A549 treated with AZD2906 at 1 μM for 4 hours (cell line): ENCODE measurements around the gene HGF. TPM values are rescaled to one million over a fixed set of nuclear protein-coding genes. Genes with fewer than 3 reads are reported as not detected.

Experiments used
- total RNA-seq: library from RNA; stranded (reverse); fragments of 200-300 nt; extraction: Qiagen RNA extraction; gene quantifications from 5 replicates; pipeline ENCODE4 v1.2.3, GENCODE V29; 2022

HGF gene
- 0.03 to 0.15 TPM (median 0.06 TPM) in 5 replicates for total RNA-seq

DNA sequence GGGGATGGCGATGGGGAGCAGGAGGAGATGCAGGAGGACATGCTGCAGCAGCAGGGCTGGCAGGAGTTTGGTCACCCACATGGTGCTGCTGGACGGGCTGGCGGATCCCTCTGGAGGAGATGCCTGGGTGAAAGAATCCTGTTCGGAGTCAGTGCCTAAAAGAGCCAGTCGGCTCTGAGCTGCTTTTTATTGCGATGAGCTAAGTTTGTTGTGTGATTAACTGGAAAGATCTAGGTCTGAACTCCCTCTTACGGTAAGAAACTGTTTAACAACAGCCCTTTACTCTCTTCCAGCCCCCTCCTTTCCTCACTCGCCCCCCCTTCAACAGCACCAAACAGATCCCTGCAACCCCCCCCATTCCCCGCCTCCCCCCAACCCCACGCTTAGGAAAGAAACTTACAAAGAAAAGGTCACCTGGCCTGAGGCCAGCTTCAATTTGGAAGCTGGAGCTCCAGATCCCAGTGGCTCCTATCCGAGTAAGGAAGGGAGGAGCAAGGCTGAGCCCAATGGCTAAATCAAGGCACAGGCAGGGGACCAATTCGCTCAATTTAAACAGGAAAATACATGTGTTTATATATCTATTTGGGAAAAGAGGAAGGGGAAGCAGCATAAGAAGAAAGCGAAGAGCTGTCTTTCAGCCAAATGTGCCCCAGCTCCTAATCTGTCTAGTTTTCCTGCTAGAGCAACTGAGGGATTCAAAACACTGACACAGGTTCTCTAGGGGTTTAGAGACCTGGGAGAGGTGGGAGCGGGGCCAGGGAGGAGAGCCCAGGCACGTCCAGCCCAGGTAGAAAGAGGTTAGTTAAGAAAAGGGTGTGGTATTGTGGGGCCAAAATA is at the start of gene HGF:
HGF (minus strand) TSS at position 157 of the 837 bp plus-strand sequence; CDS start at position 81, 76 bp downstream.

